Tibial nerve (tissue), 4 donors: Measurements from ENCODE around the gene RPL5. TPM values are rescaled to one million over a fixed set of nuclear protein-coding genes. Genes with fewer than 3 reads are reported as not detected.
"Not testable (repeated sequence)": the region's sequence is repeated elsewhere in the genome, so short reads cannot be mapped to it uniquely, and the experiment has no call there.

Source experiments
- DNase-seq, 2 donors: peaks; one replicate each; pipeline ENCODE4 v3.0.0-alpha.2; 2019; ENCODE audit warnings: low spot score in 2 of 2
- H3K27ac ChIP-seq, 4 donors: fragments of 200-600 bp; sonication (generic) in 3 of 4; one replicate each; pipeline ENCODE4 v1.5.1; 2017 to 2019; ENCODE audit warnings: mild to moderate bottlenecking in 1 of 4
- H3K27me3 ChIP-seq, 2 donors: fragments of 200-600 bp; sonication (generic) in 1 of 2; one replicate each; pipeline versions ENCODE4 v1.5.1 to v1.6.0; 2017 to 2019
- H3K36me3 ChIP-seq, 3 donors: fragments of 200-600 bp; sonication (generic); one replicate each; pipeline ENCODE4 v1.5.1; 2018 to 2019
- H3K4me1 ChIP-seq, 4 donors: fragments of 200-600 bp; sonication (generic) in 3 of 4; one replicate each; pipeline ENCODE4 v1.5.1; 2017 to 2019
- H3K4me3 ChIP-seq, 4 donors: fragments of 200-600 bp; sonication (generic) in 3 of 4; one replicate each; pipeline ENCODE4 v1.5.1; 2017 to 2019; ENCODE audit warnings: mild to moderate bottlenecking in 1 of 4, moderate library complexity in 1 of 4
- H3K9me3 ChIP-seq, 4 donors: fragments of 200-600 bp; sonication (generic) in 3 of 4; one replicate each; pipeline ENCODE4 v1.5.1; 2017 to 2019
- EP300 ChIP-seq, 2 donors: sonication (generic); formaldehyde crosslinking; IDR thresholded peaks; one replicate each; pipeline ENCODE4 v1.6.1; 2017; ENCODE audit warnings: antibody characterized with exemption in 2 of 2, mild to moderate bottlenecking in 1 of 2
- POLR2A ChIP-seq, 2 donors: fragments of 450-650 bp; IDR thresholded peaks; one replicate each; pipeline ENCODE4 v1.6.1; 2017; ENCODE audit warnings: antibody characterized with exemption in 2 of 2, mild to moderate bottlenecking in 2 of 2, moderate library complexity in 2 of 2
- WGBS, 2 donors: methylation state at CpG; one replicate each; pipeline ENCODE4 v1.1.5; 2018; 5-methylcytosine and 5-hydroxymethylcytosine counted together
- total RNA-seq, 4 donors: library from RNA; depleted of rRNA; stranded (reverse); fragments of >200 nt; gene quantifications; one replicate each; pipeline ENCODE4 v1.1.0, GENCODE V29; 2016
- TF ChIP-seq, protein P1 (sequence below), 5 experiments: fragments of 200-600 bp in 3 of 5; fragments of 450-650 bp in 2 of 5; sonication (generic) in 3 of 5; IDR thresholded peaks; one replicate each; pipeline ENCODE4 v1.5.1; 2016 to 2019; ENCODE audit warnings: antibody characterized with exemption in 5 of 5, mild to moderate bottlenecking in 3 of 5, moderate library complexity in 2 of 5

The RPL5 gene
- total RNA-seq, result 1,000 to 10,000 TPM; 1,387 to 1,574 (median 1,436) TPM

DNA sequence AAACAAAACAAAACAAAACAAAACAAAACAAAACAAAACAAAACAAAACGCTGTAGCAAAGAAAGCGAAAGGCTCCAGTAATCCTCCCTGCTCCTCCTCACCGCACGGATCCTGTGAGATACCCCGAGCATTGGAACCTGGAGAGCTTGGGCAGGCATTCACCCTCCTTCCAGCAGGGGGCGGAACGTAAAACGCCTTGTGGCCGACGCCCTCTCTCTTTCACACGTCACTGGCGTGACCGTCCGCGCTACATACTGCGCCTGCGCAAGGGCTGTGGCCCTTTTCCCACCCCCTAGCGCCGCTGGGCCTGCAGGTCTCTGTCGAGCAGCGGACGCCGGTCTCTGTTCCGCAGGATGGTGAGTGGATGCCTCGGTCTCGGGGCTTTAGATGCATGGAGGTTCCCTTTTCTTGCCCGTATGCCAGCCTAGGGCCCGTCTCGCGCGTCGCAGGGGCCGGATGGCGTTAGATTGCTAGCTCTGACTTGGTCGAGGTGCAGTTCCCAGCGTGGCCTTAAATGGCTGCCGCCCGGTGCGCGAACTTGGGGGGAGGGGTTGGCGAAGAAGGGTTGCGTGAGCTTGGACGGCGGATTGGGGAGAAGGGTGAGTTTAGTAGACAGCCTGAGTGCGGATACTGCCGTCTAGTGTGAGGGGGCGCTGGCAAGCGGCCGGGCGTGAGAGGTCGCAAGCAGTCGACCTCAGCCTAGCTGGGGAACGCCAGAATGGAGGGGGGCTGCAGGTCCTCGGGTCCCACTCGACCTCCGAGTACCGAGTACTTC, at the start of gene RPL5:
RPL5 (plus strand) TSS at position 279 of the 775 bp plus-strand sequence; CDS start at position 354, 75 bp downstream.
- Histone ChIP-seq H3K4me1 (peaks cover 0 to 40% (median 18%) of the 10 kb centered on the region in 4 donors), H3K4me3 (peak within 1 kb of the TSS; percentile 58 to 98 (median 85)), H3K27me3 (no peaks in the 10 kb centered on the region), H3K36me3 (peaks cover 6 to 24% (median 7%) of the 10 kb centered on the region in 3 donors), H3K27ac (peak within 1 kb of the TSS; percentile 90 to 95 (median 92)), H3K9me3 (no peaks in the 10 kb centered on the region)
- peak; percentile 89 to 94 for DNase-seq
- 0 to 1% methylated on average over 51 to 56 of the region's 57 CpGs for WGBS, 2 donors
- TF ChIP-seq, protein P1, sequence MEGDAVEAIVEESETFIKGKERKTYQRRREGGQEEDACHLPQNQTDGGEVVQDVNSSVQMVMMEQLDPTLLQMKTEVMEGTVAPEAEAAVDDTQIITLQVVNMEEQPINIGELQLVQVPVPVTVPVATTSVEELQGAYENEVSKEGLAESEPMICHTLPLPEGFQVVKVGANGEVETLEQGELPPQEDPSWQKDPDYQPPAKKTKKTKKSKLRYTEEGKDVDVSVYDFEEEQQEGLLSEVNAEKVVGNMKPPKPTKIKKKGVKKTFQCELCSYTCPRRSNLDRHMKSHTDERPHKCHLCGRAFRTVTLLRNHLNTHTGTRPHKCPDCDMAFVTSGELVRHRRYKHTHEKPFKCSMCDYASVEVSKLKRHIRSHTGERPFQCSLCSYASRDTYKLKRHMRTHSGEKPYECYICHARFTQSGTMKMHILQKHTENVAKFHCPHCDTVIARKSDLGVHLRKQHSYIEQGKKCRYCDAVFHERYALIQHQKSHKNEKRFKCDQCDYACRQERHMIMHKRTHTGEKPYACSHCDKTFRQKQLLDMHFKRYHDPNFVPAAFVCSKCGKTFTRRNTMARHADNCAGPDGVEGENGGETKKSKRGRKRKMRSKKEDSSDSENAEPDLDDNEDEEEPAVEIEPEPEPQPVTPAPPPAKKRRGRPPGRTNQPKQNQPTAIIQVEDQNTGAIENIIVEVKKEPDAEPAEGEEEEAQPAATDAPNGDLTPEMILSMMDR (IDR thresholded peaks at IDR 0.05), result peak; percentile 94 to 99 (median 98)
- peak; percentile 77 to 100 for TF ChIP-seq EP300 (IDR thresholded peaks at IDR 0.05)
- peak; percentile 90 to 95 for TF ChIP-seq POLR2A (IDR thresholded peaks at IDR 0.05)

DNA sequence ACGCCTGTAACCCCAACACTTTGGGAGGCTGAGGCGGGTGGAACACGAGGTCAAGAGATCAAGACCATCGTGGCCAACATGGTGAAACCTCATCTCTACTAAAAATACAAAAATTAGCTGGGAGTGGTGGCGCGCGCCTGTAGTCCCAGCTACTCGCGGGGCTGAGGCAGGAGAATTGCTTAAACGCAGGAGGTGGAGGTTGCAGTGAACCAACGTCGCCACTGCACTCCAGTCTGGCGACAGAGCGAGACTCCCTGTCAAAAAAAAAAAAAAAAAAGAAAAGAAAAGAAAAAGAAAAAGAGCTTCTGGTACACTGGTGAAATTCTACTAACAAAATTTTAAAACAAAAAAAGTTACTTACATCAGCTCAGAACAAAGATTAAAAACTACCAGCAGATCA, 48.3 kb upstream of the RPL5 start:
- Histone ChIP-seq H3K4me3 (peak overlapping the region; percentile 82 to 89 (median 86)), H3K4me1 (peaks cover 0 to 56% (median 13%) of the 10 kb centered on the region in 4 donors), H3K27ac (peak overlapping the region; percentile 91 to 99 (median 98))
- DNase-seq, H3K36me3 ChIP-seq, H3K9me3 ChIP-seq, H3K27me3 ChIP-seq: not testable (repeated sequence)
- 49% methylated on average over 14 of the region's 14 CpGs for WGBS, 2 donors

DNA sequence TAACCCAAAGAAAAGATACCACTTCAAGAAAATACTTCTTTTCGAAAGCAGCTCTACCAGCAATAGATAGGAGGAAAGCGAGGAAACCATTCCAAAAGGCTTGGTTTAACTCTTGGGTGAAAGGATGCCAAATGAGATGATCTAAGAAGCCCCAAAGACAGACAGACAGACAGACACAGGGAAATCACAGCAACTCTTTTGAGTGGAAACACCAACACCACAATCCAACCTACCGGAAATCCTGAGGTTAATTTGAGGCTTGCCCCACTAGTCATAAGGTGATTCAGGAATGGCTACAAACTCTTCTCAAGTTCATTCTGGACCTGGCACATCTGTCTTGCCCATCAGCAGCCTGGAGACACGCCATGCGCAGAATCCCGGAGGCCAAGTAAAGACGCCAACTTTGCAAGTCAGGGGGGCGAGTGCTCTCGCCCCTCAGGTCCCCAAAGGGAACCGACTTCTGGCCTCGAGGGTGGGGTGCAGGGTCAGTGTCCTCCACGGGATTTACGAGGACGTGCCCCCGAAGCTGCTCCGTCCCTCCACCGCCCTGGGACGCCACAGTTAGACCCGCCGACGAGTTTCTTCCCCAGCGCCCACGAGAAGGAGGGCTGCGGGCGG, 47.7 kb upstream of the RPL5 start:
- peak overlapping the region; percentile 91 to 99 (median 98) for H3K27ac ChIP-seq
- peaks cover 0 to 50% (median 13%) of the 10 kb centered on the region in 4 donors for H3K4me1 ChIP-seq
- TF ChIP-seq, protein P1 (IDR thresholded peaks at IDR 0.05), result no peak
- no peak for TF ChIP-seq POLR2A (IDR thresholded peaks at IDR 0.05)
- no peak for TF ChIP-seq EP300 (IDR thresholded peaks at IDR 0.05)
- H3K9me3 ChIP-seq, result no peaks in the 10 kb centered on the region
- H3K36me3 ChIP-seq, result no peaks in the 10 kb centered on the region
- DNase-seq, result peak; percentile 16 to 29
- 1 to 2% methylated on average over 6 to 15 of the region's 25 CpGs for WGBS, 2 donors
- H3K4me3 ChIP-seq, result peak overlapping the region; percentile 82 to 89 (median 86)
- no peaks in the 10 kb centered on the region for H3K27me3 ChIP-seq

DNA sequence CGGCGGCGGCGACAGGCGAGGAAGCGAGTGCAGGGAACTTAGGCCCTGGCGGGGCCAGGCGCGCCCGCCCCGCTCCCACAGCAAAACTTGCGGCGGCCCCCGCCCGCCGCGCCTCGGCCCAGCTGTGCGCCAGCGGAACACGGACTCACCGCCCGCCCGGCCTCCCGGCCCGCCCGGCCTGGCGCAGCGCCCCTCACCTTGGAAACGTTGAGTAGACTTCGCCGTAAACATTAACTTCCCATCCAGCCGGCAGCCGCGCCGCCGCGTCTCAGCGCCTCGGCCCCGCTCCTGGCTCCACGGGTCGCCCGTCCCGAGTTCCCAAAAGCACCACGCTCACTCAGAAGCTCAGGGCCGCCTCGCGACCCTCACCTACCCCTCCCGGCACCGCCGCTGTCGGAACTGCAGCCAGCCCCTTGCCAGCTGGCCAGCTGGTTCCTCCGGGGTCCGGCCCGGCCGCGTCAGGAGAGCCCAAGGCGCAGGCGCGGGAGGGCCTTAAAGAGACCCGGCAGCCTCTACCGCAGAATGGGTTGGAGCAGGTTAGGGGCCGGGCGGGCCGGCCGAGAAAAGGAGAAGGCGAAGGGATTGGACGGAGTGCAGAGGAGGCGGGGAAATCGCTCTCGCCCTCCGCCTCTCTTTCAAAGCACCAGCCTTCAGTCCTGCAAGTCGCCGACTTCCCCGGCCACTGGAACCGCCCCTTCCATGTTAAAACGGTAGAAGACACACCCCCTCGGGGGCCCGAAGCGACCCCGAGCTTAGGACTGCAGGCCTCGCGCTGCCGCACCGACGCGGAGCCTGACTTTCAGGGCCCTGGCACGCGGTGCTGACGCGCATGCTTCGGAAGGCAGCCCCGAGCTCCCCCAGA, 47.0 kb upstream of the RPL5 start, which contains the start of gene EVI5:
EVI5 (minus strand) TSS at position 470 of the 862 bp plus-strand sequence. CDS start 48,562 bp downstream, outside the sequence.
- DNase-seq, result peak; percentile 84 to 85
- 0 to 1% methylated on average over 46 to 52 of the region's 94 CpGs for WGBS, 2 donors
- peak within 1 kb of the TSS; percentile 82 to 89 (median 86) for H3K4me3 ChIP-seq
- H3K9me3 ChIP-seq, result no peaks in the 10 kb centered on the region
- H3K27ac ChIP-seq, result peak within 1 kb of the TSS; percentile 91 to 99 (median 98)
- H3K36me3 ChIP-seq, result no peaks in the 10 kb centered on the region
- no peaks in the 10 kb centered on the region for H3K27me3 ChIP-seq
- H3K4me1 ChIP-seq, result peaks cover 0 to 43% (median 13%) of the 10 kb centered on the region in 4 donors
- TF ChIP-seq POLR2A (IDR thresholded peaks at IDR 0.05) (peak; percentile 58 to 77), EP300 (IDR thresholded peaks at IDR 0.05) (peak; percentile 36 to 91)
- TF ChIP-seq, protein P1 (IDR thresholded peaks at IDR 0.05), result peak in 1 of 5 experiments; percentile 35
